A549 (cell line): ENCODE data around the gene RSPH6A. TPM values are rescaled to one million over a fixed set of nuclear protein-coding genes. Genes with fewer than 3 reads are reported as not detected.

ENCODE experiments used
- ATAC-seq, 2 experiments: fragments of 200-7000 bp in 1 of 2; fragments of >200 bp in 1 of 2; cut with Nextera tagmentation in 1 of 2; cut with Tn5 transposase in 1 of 2; 3 replicates each; pipeline versions ENCODE4 v1.8.0 to v1.9.1; 2018 to 2020; ENCODE audit warnings: mild to moderate bottlenecking in 1 of 2, moderate library complexity in 1 of 2
- CTCF ChIA-PET: fragments of 300-600 bp; sonication (Branson Sonifier 250); formaldehyde crosslinking; extraction: SDS; loops from one replicate; lab custom pipeline; 2021; ENCODE audit warnings: antibody characterized with exemption, inconsistent platforms; lab: Yijun Ruan, JAX
- POLR2A ChIA-PET: fragments of 350-600 bp; formaldehyde crosslinking; extraction: SDS; loops from one replicate; lab custom pipeline; 2021; ENCODE audit warnings: antibody characterized with exemption, inconsistent platforms; lab: Yijun Ruan, JAX
- DNase-seq, 2 experiments: peaks; one replicate each; pipeline versions ENCODE4 v3.0.0 to v3.0.0-alpha.2; 2011 to 2016; ENCODE audit warnings: low read depth in 1 of 2, low spot score in 1 of 2
- FAIRE-seq: peaks from 2 replicates; lab custom pipeline; 2011; peaks lifted over from hg19 to GRCh38; lab: Jason Lieb, UNC
- H3K27ac ChIP-seq, 2 experiments: fragments of >200 bp; sonication (Bioruptor Twin); formaldehyde crosslinking; 3 replicates each; pipeline ENCODE4 v1.5.1; 2016 to 2017
- H3K4me1 ChIP-seq: fragments of >200 bp; sonication (Bioruptor Twin); formaldehyde crosslinking; 3 replicates; pipeline ENCODE4 v1.6.1; 2016
- H3K4me2 ChIP-seq: fragments of >200 bp; sonication (Bioruptor Twin); formaldehyde crosslinking; 3 replicates; pipeline ENCODE4 v1.6.1; 2016
- H3K4me3 ChIP-seq: fragments of >200 bp; sonication (Bioruptor Twin); formaldehyde crosslinking; 3 replicates; pipeline ENCODE4 v1.5.1; 2016
- H3K9me3 ChIP-seq: fragments of >200 bp; sonication (Bioruptor Twin); formaldehyde crosslinking; 3 replicates; pipeline ENCODE4 v1.6.1; 2016
- BHLHE40 ChIP-seq: IDR thresholded peaks from 2 replicates; pipeline ENCODE4 v1.6.1; 2012; ENCODE audit warnings: low read depth, low read length, inconsistent platforms
- CBX8 ChIP-seq: fragments of 200-600 bp; sonication (generic); IDR thresholded peaks from 2 replicates; pipeline ENCODE4 v1.6.1; 2016
- CEBPB ChIP-seq, 2 experiments: fragments of >200 bp in 1 of 2; sonication (Bioruptor Twin) in 1 of 2; formaldehyde crosslinking in 1 of 2; IDR thresholded peaks; 2 replicates each; pipeline ENCODE4 v1.6.1; 2012 to 2016
- CHD2 ChIP-seq: fragments of 150-350 bp; IDR thresholded peaks from 2 replicates; pipeline ENCODE4 v1.6.1; 2014; ENCODE audit warnings: low read length; ENCODE audit not compliant: partially characterized antibody
- CHD4 ChIP-seq: fragments of 200-600 bp; sonication (generic); IDR thresholded peaks from 2 replicates; pipeline ENCODE4 v1.6.1; 2016; ENCODE audit warnings: antibody characterized with exemption, mild to moderate bottlenecking, borderline replicate concordance
- EHF ChIP-seq: fragments of 250-450 bp; sonication (Bioruptor Pico); IDR thresholded peaks from 2 replicates; pipeline ENCODE4 v1.5.0; 2020; ENCODE audit warnings: mild to moderate bottlenecking
- ELK1 ChIP-seq: fragments of 150-350 bp; IDR thresholded peaks from 2 replicates; pipeline ENCODE4 v1.6.1; 2014; ENCODE audit warnings: low read depth, mild to moderate bottlenecking, low read length
- EP300 ChIP-seq, 2 experiments: fragments of >200 bp; sonication (Bioruptor Twin); formaldehyde crosslinking; IDR thresholded peaks; 2 replicates in 1 of 2; 3 replicates in 1 of 2; pipeline ENCODE4 v1.6.1; 2016 to 2017
- HDAC2 ChIP-seq: fragments of 200-600 bp; sonication (generic); IDR thresholded peaks from 2 replicates; pipeline ENCODE4 v1.6.1; 2016
- HEYL ChIP-seq: fragments of 250-450 bp; sonication (Bioruptor Pico); IDR thresholded peaks from 2 replicates; pipeline ENCODE4 v1.8.0; 2021; ENCODE audit warnings: mild to moderate bottlenecking, moderate library complexity
- HOXA7 ChIP-seq: fragments of 250-450 bp; sonication (Bioruptor Pico); IDR thresholded peaks from 2 replicates; pipeline ENCODE4 v1.5.0; 2020; ENCODE audit warnings: mild to moderate bottlenecking, moderate library complexity
- HOXB13 ChIP-seq: fragments of 250-450 bp; sonication (Bioruptor Pico); IDR thresholded peaks from 2 replicates; pipeline ENCODE4 v1.5.0; 2020; ENCODE audit warnings: low read depth, mild to moderate bottlenecking, moderate library complexity
- HOXB5 ChIP-seq: fragments of 250-450 bp; sonication (Bioruptor Pico); IDR thresholded peaks from 2 replicates; pipeline ENCODE4 v1.5.0; 2020; ENCODE audit warnings: mild to moderate bottlenecking, moderate library complexity
- JUN ChIP-seq, 2 experiments: fragments of >200 bp; sonication (Bioruptor Twin); formaldehyde crosslinking; IDR thresholded peaks; 2 replicates in 1 of 2; 3 replicates in 1 of 2; pipeline ENCODE4 v1.6.1; 2016 to 2017
- JUNB ChIP-seq: fragments of >200 bp; sonication (Bioruptor Twin); formaldehyde crosslinking; IDR thresholded peaks from 2 replicates; pipeline ENCODE4 v1.6.1; 2016
- KDM1A ChIP-seq: fragments of 200-600 bp; sonication (generic); IDR thresholded peaks from 2 replicates; pipeline ENCODE4 v1.6.1; 2016; ENCODE audit warnings: low read depth, mild to moderate bottlenecking
- MYC ChIP-seq: IDR thresholded peaks from 2 replicates; pipeline ENCODE4 v1.6.1; 2012; ENCODE audit warnings: mild to moderate bottlenecking, inconsistent platforms, low read length, improper control_type of control experiment, borderline replicate concordance
- NFE2L2 ChIP-seq: fragments of 150-350 bp; conservative IDR thresholded peaks from 2 replicates; pipeline ENCODE4 v1.6.1; 2014; ENCODE audit warnings: low read length
- NPAS2 ChIP-seq: fragments of 250-450 bp; sonication (Bioruptor Pico); IDR thresholded peaks from 2 replicates; pipeline ENCODE4 v1.8.0; 2022; ENCODE audit warnings: mild to moderate bottlenecking, moderate library complexity, borderline replicate concordance
- NR3C1 ChIP-seq: fragments of >200 bp; sonication (Bioruptor Twin); formaldehyde crosslinking; IDR thresholded peaks from 3 replicates; pipeline ENCODE4 v1.6.1; 2017
- PHF8 ChIP-seq: fragments of 200-600 bp; sonication (generic); IDR thresholded peaks from 2 replicates; pipeline ENCODE4 v1.6.1; 2016; ENCODE audit warnings: low read depth, mild to moderate bottlenecking, antibody characterized with exemption, moderate library complexity, borderline replicate concordance
- POLR2A ChIP-seq: IDR thresholded peaks from 2 replicates; pipeline ENCODE4 v1.6.1; 2012; ENCODE audit warnings: mild to moderate bottlenecking, low read length
- RAD21 ChIP-seq, 2 experiments: fragments of >200 bp in 1 of 2; sonication (Bioruptor Twin) in 1 of 2; formaldehyde crosslinking in 1 of 2; IDR thresholded peaks in 1 of 2; conservative IDR thresholded peaks in 1 of 2; 2 replicates in 1 of 2; 3 replicates in 1 of 2; pipeline ENCODE4 v1.6.1; 2012 to 2018; ENCODE audit warnings: inconsistent platforms in 1 of 2
- RARB ChIP-seq: fragments of 250-450 bp; sonication (Bioruptor Pico); IDR thresholded peaks from 2 replicates; pipeline ENCODE4 v1.8.0; 2021; ENCODE audit warnings: mild to moderate bottlenecking, moderate library complexity
- RCOR1 ChIP-seq: fragments of 150-350 bp; IDR thresholded peaks from 2 replicates; pipeline ENCODE4 v1.6.1; 2014; ENCODE audit warnings: antibody characterized with exemption, low read length, low read depth
- RNF2 ChIP-seq: fragments of 200-600 bp; sonication (generic); IDR thresholded peaks from 2 replicates; pipeline ENCODE4 v1.6.1; 2016; ENCODE audit warnings: low read depth, mild to moderate bottlenecking, antibody characterized with exemption, moderate library complexity, borderline replicate concordance
- SREBF2 ChIP-seq: fragments of 450-650 bp; IDR thresholded peaks from 2 replicates; pipeline ENCODE4 v1.6.1; 2014; ENCODE audit warnings: mild to moderate bottlenecking, moderate library complexity
- TP53 ChIP-seq: fragments of 250-450 bp; sonication (Bioruptor Pico); IDR thresholded peaks from 2 replicates; pipeline ENCODE4 v1.5.0; 2021; ENCODE audit warnings: mild to moderate bottlenecking, moderate library complexity
- ZC3H11A ChIP-seq: fragments of 450-650 bp; IDR thresholded peaks from 2 replicates; pipeline ENCODE4 v1.6.1; 2014; ENCODE audit warnings: antibody characterized with exemption, mild to moderate bottlenecking
- ZNF302 ChIP-seq: fragments of 250-450 bp; sonication (Bioruptor Pico); IDR thresholded peaks from 2 replicates; pipeline ENCODE4 v1.9.0; 2021; ENCODE audit warnings: inconsistent platforms, mild to moderate bottlenecking, moderate library complexity
- WGBS: methylation state at CpG from one replicate; pipeline ENCODE4 v1.1.6; 2017; ENCODE audit errors: missing lambda C conversion rate; 5-methylcytosine and 5-hydroxymethylcytosine counted together
- polyA plus RNA-seq, 4 experiments: library from polyadenylated mRNA; depleted of rRNA in 3 of 4; stranded (reverse); fragments of >200 nt; fragmentation: RNase III in 1 of 4; extraction: RNeasy Plus Mini Kit Qiagen cat#74134 plus additional on column Dnase treatment in 1 of 4; gene quantifications; 2 replicates in 3 of 4; 3 replicates in 1 of 4; pipeline ENCODE4 v1.2.3, GENCODE V29; 2011 to 2017
- TF ChIP-seq, protein P1 (sequence below): fragments of 450-650 bp; IDR thresholded peaks from 2 replicates; pipeline ENCODE4 v1.6.1; 2014; ENCODE audit warnings: antibody characterized with exemption
- TF ChIP-seq, protein P2 (sequence below): fragments of >200 bp; sonication (Bioruptor Twin); formaldehyde crosslinking; IDR thresholded peaks from 3 replicates; pipeline ENCODE4 v1.6.1; 2016
- TF ChIP-seq, protein P3 (sequence below): fragments of 200-600 bp; sonication (generic); IDR thresholded peaks from 2 replicates; pipeline ENCODE4 v1.6.1; 2016; ENCODE audit warnings: antibody characterized with exemption, mild to moderate bottlenecking, moderate library complexity
- TF ChIP-seq, protein P4 (sequence below): IDR thresholded peaks from 2 replicates; pipeline ENCODE4 v1.6.1; 2012; ENCODE audit warnings: low read depth, borderline replicate concordance

RSPH6A gene
- polyA plus RNA-seq, 2 of the 4 experiments (the other 2 are of a cell fraction): not detected

- no peak for FAIRE-seq
- peak in 1 of 2 experiments; percentile 35; a peak in 2 of 6 replicates for ATAC-seq
- CTCF ChIA-PET: interaction anchor here (1.5 to 16.0 kb wide), 2 partner anchors 10 to 34 kb away, joined by 5 to 169 read pairs; partner anchors contain the start of gene FOXA3
Measured at GRCh38 chr19:45854167-45854778, 39.2 kb upstream of the RSPH6A start.

GRCh38 chr19:45852983-45853382 is 37.9 kb upstream of the RSPH6A start:
- Histone ChIP-seq H3K4me1 (no peaks in the 10 kb centered on the region), H3K4me2 (no peak overlapping the region), H3K27ac (no peak overlapping the region), H3K9me3 (no peaks in the 10 kb centered on the region), H3K4me3 (no peak overlapping the region)
- ChIA-PET POLR2A (interaction anchor here (1.9 kb wide), 1 partner anchor 10 kb away, joined by 6 read pairs; the partner anchor contains the start of gene SYMPK), CTCF (interaction anchor here (0.6 to 16.0 kb wide), 4 partner anchors 10 to 284 kb away, joined by 3 to 169 read pairs (median 32); partner anchors contain the start of genes FOXA3 and SYMPK)
- FAIRE-seq (no peak), DNase-seq (no peak), ATAC-seq (no peak; a peak in 1 of 6 replicates)
- no peak for TF ChIP-seq NR3C1
- TF ChIP-seq CHD4: no peak
- TF ChIP-seq, protein P1, sequence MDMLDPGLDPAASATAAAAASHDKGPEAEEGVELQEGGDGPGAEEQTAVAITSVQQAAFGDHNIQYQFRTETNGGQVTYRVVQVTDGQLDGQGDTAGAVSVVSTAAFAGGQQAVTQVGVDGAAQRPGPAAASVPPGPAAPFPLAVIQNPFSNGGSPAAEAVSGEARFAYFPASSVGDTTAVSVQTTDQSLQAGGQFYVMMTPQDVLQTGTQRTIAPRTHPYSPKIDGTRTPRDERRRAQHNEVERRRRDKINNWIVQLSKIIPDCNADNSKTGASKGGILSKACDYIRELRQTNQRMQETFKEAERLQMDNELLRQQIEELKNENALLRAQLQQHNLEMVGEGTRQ: no peak
- TF ChIP-seq HOXB13 (CRISPR knock-in tag): no peak
- TF ChIP-seq RARB (CRISPR knock-in tag): no peak
- no peak for TF ChIP-seq EHF (CRISPR knock-in tag)
- no peak for TF ChIP-seq TP53 (CRISPR knock-in tag)
- TF ChIP-seq HOXA7: no peak
- no peak for TF ChIP-seq NPAS2
- TF ChIP-seq JUN (IDR thresholded peaks at IDR 0.05): no peak
- TF ChIP-seq ELK1: no peak
- TF ChIP-seq BHLHE40: no peak
- TF ChIP-seq RAD21 (conservative IDR thresholded peaks at IDR 0.05 in 1 of 2, IDR thresholded peaks at IDR 0.05 in 1 of 2): no peak
- no peak for TF ChIP-seq HEYL (CRISPR knock-in tag)
- no peak for TF ChIP-seq POLR2A
- no peak for TF ChIP-seq SREBF2
- TF ChIP-seq ZC3H11A: no peak
- TF ChIP-seq, protein P2, sequence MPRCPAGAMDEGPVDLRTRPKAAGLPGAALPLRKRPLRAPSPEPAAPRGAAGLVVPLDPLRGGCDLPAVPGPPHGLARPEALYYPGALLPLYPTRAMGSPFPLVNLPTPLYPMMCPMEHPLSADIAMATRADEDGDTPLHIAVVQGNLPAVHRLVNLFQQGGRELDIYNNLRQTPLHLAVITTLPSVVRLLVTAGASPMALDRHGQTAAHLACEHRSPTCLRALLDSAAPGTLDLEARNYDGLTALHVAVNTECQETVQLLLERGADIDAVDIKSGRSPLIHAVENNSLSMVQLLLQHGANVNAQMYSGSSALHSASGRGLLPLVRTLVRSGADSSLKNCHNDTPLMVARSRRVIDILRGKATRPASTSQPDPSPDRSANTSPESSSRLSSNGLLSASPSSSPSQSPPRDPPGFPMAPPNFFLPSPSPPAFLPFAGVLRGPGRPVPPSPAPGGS: no peak
- no peak for TF ChIP-seq PHF8
- TF ChIP-seq ZNF302: no peak
- whole genome bisulfite sequencing: 89% methylated on average over 7 of the region's 7 CpGs

More at GRCh38 chr19:45854167-45854778, 39.2 kb upstream of the RSPH6A start:
- Histone ChIP-seq H3K4me2 (no peak overlapping the region), H3K4me1 (no peaks in the 10 kb centered on the region), H3K4me3 (no peak overlapping the region), H3K27ac (no peak overlapping the region), H3K9me3 (no peaks in the 10 kb centered on the region)
- 96% methylated on average over 16 of the region's 16 CpGs for WGBS
- TF ChIP-seq POLR2A (no peak), RCOR1 (no peak), NPAS2 (no peak), JUNB (no peak), RNF2 (no peak), EP300 (IDR thresholded peaks at IDR 0.05) (no peak), CBX8 (no peak), HOXB5 (CRISPR knock-in tag) (no peak), HOXA7 (no peak), HDAC2 (no peak), MYC (no peak), NFE2L2 (no peak), CHD2 (no peak), KDM1A (no peak), CEBPB (IDR thresholded peaks at IDR 0.05) (no peak), JUN (IDR thresholded peaks at IDR 0.05) (no peak), BHLHE40 (no peak), RAD21 (conservative IDR thresholded peaks at IDR 0.05 in 1 of 2, IDR thresholded peaks at IDR 0.05 in 1 of 2) (no peak)
- TF ChIP-seq, protein P3, sequence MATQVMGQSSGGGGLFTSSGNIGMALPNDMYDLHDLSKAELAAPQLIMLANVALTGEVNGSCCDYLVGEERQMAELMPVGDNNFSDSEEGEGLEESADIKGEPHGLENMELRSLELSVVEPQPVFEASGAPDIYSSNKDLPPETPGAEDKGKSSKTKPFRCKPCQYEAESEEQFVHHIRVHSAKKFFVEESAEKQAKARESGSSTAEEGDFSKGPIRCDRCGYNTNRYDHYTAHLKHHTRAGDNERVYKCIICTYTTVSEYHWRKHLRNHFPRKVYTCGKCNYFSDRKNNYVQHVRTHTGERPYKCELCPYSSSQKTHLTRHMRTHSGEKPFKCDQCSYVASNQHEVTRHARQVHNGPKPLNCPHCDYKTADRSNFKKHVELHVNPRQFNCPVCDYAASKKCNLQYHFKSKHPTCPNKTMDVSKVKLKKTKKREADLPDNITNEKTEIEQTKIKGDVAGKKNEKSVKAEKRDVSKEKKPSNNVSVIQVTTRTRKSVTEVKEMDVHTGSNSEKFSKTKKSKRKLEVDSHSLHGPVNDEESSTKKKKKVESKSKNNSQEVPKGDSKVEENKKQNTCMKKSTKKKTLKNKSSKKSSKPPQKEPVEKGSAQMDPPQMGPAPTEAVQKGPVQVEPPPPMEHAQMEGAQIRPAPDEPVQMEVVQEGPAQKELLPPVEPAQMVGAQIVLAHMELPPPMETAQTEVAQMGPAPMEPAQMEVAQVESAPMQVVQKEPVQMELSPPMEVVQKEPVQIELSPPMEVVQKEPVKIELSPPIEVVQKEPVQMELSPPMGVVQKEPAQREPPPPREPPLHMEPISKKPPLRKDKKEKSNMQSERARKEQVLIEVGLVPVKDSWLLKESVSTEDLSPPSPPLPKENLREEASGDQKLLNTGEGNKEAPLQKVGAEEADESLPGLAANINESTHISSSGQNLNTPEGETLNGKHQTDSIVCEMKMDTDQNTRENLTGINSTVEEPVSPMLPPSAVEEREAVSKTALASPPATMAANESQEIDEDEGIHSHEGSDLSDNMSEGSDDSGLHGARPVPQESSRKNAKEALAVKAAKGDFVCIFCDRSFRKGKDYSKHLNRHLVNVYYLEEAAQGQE: no peak
- TF ChIP-seq, protein P4, sequence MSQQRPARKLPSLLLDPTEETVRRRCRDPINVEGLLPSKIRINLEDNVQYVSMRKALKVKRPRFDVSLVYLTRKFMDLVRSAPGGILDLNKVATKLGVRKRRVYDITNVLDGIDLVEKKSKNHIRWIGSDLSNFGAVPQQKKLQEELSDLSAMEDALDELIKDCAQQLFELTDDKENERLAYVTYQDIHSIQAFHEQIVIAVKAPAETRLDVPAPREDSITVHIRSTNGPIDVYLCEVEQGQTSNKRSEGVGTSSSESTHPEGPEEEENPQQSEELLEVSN: no peak
- POLR2A ChIA-PET: interaction anchor here (0.8 to 1.9 kb wide), 2 partner anchors 9 kb away, joined by 3 to 6 read pairs; partner anchors contain the start of gene SYMPK
- no peak for DNase-seq
